HepG2 (cell line): ENCODE measurements around the gene MYO15A. TPM values are rescaled to one million over a fixed set of nuclear protein-coding genes. Genes with fewer than 3 reads are reported as not detected.

Source experiments
- ATAC-seq: fragments of 200-7000 bp; cut with Tn5 transposase; 3 replicates; pipeline ENCODE4 v1.9.1; 2020; ENCODE audit warnings: mild to moderate bottlenecking, moderate library complexity
- BruUV-seq: library from RNA; stranded (reverse); fragments of 400-500 nt; replicated peaks from 2 replicates; lab custom pipeline; 2021; lab: Mats Ljungman, UMichigan
- CTCF ChIA-PET: fragments of 300-600 bp; formaldehyde crosslinking; extraction: SDS; loops from one replicate; lab custom pipeline; 2021; ENCODE audit warnings: low total read pairs, inconsistent platforms, low intra/inter-chr PET ratio; lab: Yijun Ruan, JAX
- POLR2A ChIA-PET: fragments of 350-600 bp; sonication (Branson Sonifier 250); formaldehyde crosslinking; loops from one replicate; lab custom pipeline; 2020; ENCODE audit warnings: antibody characterized with exemption, inconsistent platforms; lab: Yijun Ruan, JAX
- DNase-seq: peaks from one replicate; pipeline ENCODE4 v3.0.0-alpha.2; 2015; ENCODE audit warnings: low spot score
- FAIRE-seq: peaks from 3 replicates; lab custom pipeline; 2011; peaks lifted over from hg19 to GRCh38; lab: Jason Lieb, UNC
- H2AFZ ChIP-seq: one replicate; pipeline ENCODE4 v1.6.1; 2011; ENCODE audit warnings: low read length, inconsistent platforms
- H3K27ac ChIP-seq: fragments of 300-600 bp; 3 replicates; pipeline ENCODE4 v1.8.0; 2011; ENCODE audit warnings: mixed run types, mild to moderate bottlenecking, mixed read lengths, low read length, inconsistent platforms; ENCODE audit not compliant: insufficient read depth; ENCODE audit errors: extremely low read length
- H3K27me3 ChIP-seq, 2 experiments: fragments of 200-600 bp in 1 of 2; 2 replicates in 1 of 2; 3 replicates in 1 of 2; pipeline versions ENCODE4 v1.6.0 to v1.8.0; 2011; ENCODE audit warnings: low read length in 2 of 2, mild to moderate bottlenecking in 2 of 2, moderate library complexity in 2 of 2, inconsistent platforms in 1 of 2; ENCODE audit not compliant: insufficient read depth in 2 of 2, control insufficient read depth in 1 of 2
- H3K36me3 ChIP-seq, 2 experiments: fragments of 200-600 bp in 1 of 2; replicated peaks in 1 of 2; 2 replicates in 1 of 2; 3 replicates in 1 of 2; pipeline versions ENCODE4 v1.5.1 to v1.8.0; 2011; ENCODE audit warnings: low read length in 2 of 2, inconsistent platforms in 1 of 2; ENCODE audit not compliant: insufficient read depth in 2 of 2, control insufficient read depth in 1 of 2
- H3K4me1 ChIP-seq: 2 replicates; pipeline ENCODE4 v1.5.1; 2012; ENCODE audit warnings: low read length, inconsistent platforms; ENCODE audit not compliant: insufficient read depth
- H3K4me2 ChIP-seq: 2 replicates; pipeline ENCODE4 v1.6.0; 2011; ENCODE audit warnings: low read depth, low read length, inconsistent platforms
- H3K4me3 ChIP-seq, 3 experiments: fragments of 200-600 bp in 1 of 3; sonication (generic), shearing (Covaris generic) in 1 of 3; replicated peaks in 1 of 3; 2 replicates each; pipeline ENCODE4 v1.5.1; 2011 to 2016; ENCODE audit warnings: low read length in 3 of 3, inconsistent platforms in 2 of 3, low read depth in 2 of 3, mild to moderate bottlenecking in 2 of 3, control low read depth in 1 of 3, mixed read lengths in 1 of 3; ENCODE audit not compliant: insufficient read depth in 1 of 3
- H3K79me2 ChIP-seq: one replicate; pipeline ENCODE4 v1.6.1; 2011; ENCODE audit warnings: low read length, inconsistent platforms; ENCODE audit not compliant: insufficient read depth
- H3K9ac ChIP-seq: 2 replicates; pipeline ENCODE4 v1.6.0; 2011; ENCODE audit warnings: mild to moderate bottlenecking, low read depth, low read length, inconsistent platforms; ENCODE audit not compliant: insufficient read depth
- H3K9me3 ChIP-seq: 2 replicates; pipeline ENCODE4 v1.5.1; 2012; ENCODE audit warnings: mild to moderate bottlenecking, low read length
- H4K20me1 ChIP-seq: 2 replicates; pipeline ENCODE4 v1.6.0; 2011; ENCODE audit warnings: inconsistent platforms, mild to moderate bottlenecking, low read length, moderate library complexity; ENCODE audit not compliant: insufficient read depth
- CCDC6 ChIP-seq: sonication (generic); formaldehyde crosslinking; IDR thresholded peaks from 2 replicates; pipeline ENCODE4 v1.8.1; 2022; ENCODE audit warnings: mild to moderate bottlenecking, missing genetic modification reagents, moderate library complexity
- DMTF1 ChIP-seq: sonication (generic); formaldehyde crosslinking; IDR thresholded peaks from 2 replicates; pipeline ENCODE4 v1.4.0; 2020; ENCODE audit warnings: mild to moderate bottlenecking, missing genetic modification reagents
- FOXK2 ChIP-seq: fragments of 450-650 bp; IDR thresholded peaks from 2 replicates; pipeline ENCODE4 v1.6.1; 2016
- HNF4G ChIP-seq, 2 experiments: sonication (generic) in 1 of 2; formaldehyde crosslinking in 1 of 2; IDR thresholded peaks; 2 replicates each; pipeline versions ENCODE4 v1.4.0 to v1.6.1; 2011 to 2020; ENCODE audit warnings: borderline replicate concordance in 2 of 2, low read depth in 2 of 2, mild to moderate bottlenecking in 2 of 2, low read length in 1 of 2, missing genetic modification reagents in 1 of 2, moderate library complexity in 1 of 2
- MAFF ChIP-seq: IDR thresholded peaks from 2 replicates; pipeline ENCODE4 v1.6.1; 2011; ENCODE audit warnings: low read depth, low read length, improper control_type of control experiment
- MNT ChIP-seq: fragments of 450-650 bp; IDR thresholded peaks from 2 replicates; pipeline ENCODE4 v1.6.1; 2016
- MZF1 ChIP-seq: sonication (generic); formaldehyde crosslinking; IDR thresholded peaks from 2 replicates; pipeline ENCODE4 v1.8.1; 2023; ENCODE audit warnings: mild to moderate bottlenecking, missing genetic modification reagents, borderline replicate concordance
- NAIF1 ChIP-seq: sonication (generic); formaldehyde crosslinking; IDR thresholded peaks from 2 replicates; pipeline ENCODE4 v1.5.0; 2020; ENCODE audit warnings: mild to moderate bottlenecking, missing genetic modification reagents, borderline replicate concordance
- NFE2L1 ChIP-seq: sonication (generic); formaldehyde crosslinking; IDR thresholded peaks from 2 replicates; pipeline ENCODE4 v1.4.0; 2020; ENCODE audit warnings: missing genetic modification reagents, mild to moderate bottlenecking, borderline replicate concordance
- TFDP2 ChIP-seq: sonication (generic); formaldehyde crosslinking; IDR thresholded peaks from 2 replicates; pipeline ENCODE4 v1.4.0; 2020; ENCODE audit warnings: missing genetic modification reagents
- TSC22D2 ChIP-seq: sonication (generic); formaldehyde crosslinking; IDR thresholded peaks from 2 replicates; pipeline ENCODE4 v1.5.1; 2020; ENCODE audit warnings: missing genetic modification reagents, mild to moderate bottlenecking, borderline replicate concordance
- ZBTB49 ChIP-seq: sonication (generic); formaldehyde crosslinking; IDR thresholded peaks from 2 replicates; pipeline ENCODE4 v1.4.0; 2020; ENCODE audit warnings: missing genetic modification reagents, borderline replicate concordance
- ZFP62 ChIP-seq: sonication (generic); formaldehyde crosslinking; IDR thresholded peaks from 2 replicates; pipeline ENCODE4 v1.4.0; 2020; ENCODE audit warnings: missing genetic modification reagents
- ZNF232 ChIP-seq: sonication (generic); formaldehyde crosslinking; IDR thresholded peaks from 2 replicates; pipeline ENCODE4 v1.4.0; 2020; ENCODE audit warnings: missing genetic modification reagents, borderline replicate concordance
- ZNF354B ChIP-seq: sonication (generic); formaldehyde crosslinking; IDR thresholded peaks from 2 replicates; pipeline ENCODE4 v1.8.0; 2022; ENCODE audit warnings: mild to moderate bottlenecking, missing genetic modification reagents
- ZNF432 ChIP-seq: sonication (generic); formaldehyde crosslinking; IDR thresholded peaks from 2 replicates; pipeline ENCODE4 v1.5.0; 2020; ENCODE audit warnings: missing genetic modification reagents, mild to moderate bottlenecking, borderline replicate concordance
- ZNF713 ChIP-seq: sonication (generic); formaldehyde crosslinking; IDR thresholded peaks from 2 replicates; pipeline ENCODE4 v1.4.0; 2020; ENCODE audit warnings: mild to moderate bottlenecking, missing genetic modification reagents
- ZNF841 ChIP-seq: sonication (generic); formaldehyde crosslinking; IDR thresholded peaks from 2 replicates; pipeline ENCODE4 v1.8.1; 2023; ENCODE audit warnings: missing genetic modification reagents, borderline replicate concordance
- WGBS: methylation state at CpG from one replicate; pipeline ENCODE4 v1.1.6; 2017; ENCODE audit warnings: low lambda C conversion rate; 5-methylcytosine and 5-hydroxymethylcytosine counted together
- in situ Hi-C: cut with HindIII; loops from 2 replicates; pipeline ENCODE4 v1.10.0; 2017; ENCODE audit warnings: low pct_unique_long_range_greater_than_20kb; ENCODE audit not compliant: extremely low pct_ligation_motif_present
- intact Hi-C: fragments of 100-400 bp; cut with micrococcal nuclease; formaldehyde crosslinking; loops from one replicate; pipeline ENCODE4 v1.10.0; 2022; ENCODE audit not compliant: unreplicated experiment
- polyA plus RNA-seq, 8 experiments: library from polyadenylated mRNA; depleted of rRNA in 3 of 8; stranded (reverse) in 7 of 8; unstranded in 1 of 8; fragments of >200 nt; fragmentation: Illumina TruSeq in 4 of 8; extraction: Trizol in 4 of 8; gene quantifications; 2 replicates each; pipeline versions ENCODE4 v1.2.1 to v1.2.3, GENCODE V29; 2011 to 2016; ENCODE audit warnings: low read depth in 4 of 8, missing spikeins in 1 of 8, mixed read lengths in 1 of 8; ENCODE audit not compliant: insufficient read depth in 1 of 8
- total RNA-seq, 5 experiments: library from RNA; depleted of rRNA; stranded (reverse); fragments of >200 nt; fragmentation: Illumina TruSeq; extraction: Trizol; gene quantifications; 2 replicates each; pipeline ENCODE4 v1.2.3, GENCODE V29; 2016; ENCODE audit warnings: low read depth in 1 of 5

Gene MYO15A
- total and polyA plus RNA-seq, 2 of the 13 experiments (the other 11 are each of a cell fraction or from before 2014, with no cell fraction given) = 0.07 to 0.20 TPM

- CTCF ChIA-PET = no interaction called here
- no peak overlapping the region for H2AFZ ChIP-seq
- TF ChIP-seq ZNF432 (CRISPR knock-in tag) = no peak
- no peak for TF ChIP-seq FOXK2
- no peak for TF ChIP-seq MNT
- TF ChIP-seq CCDC6 = no peak
- no peak for TF ChIP-seq NAIF1 (CRISPR knock-in tag)
- no peak for TF ChIP-seq ZNF354B
- TF ChIP-seq ZNF713 (CRISPR knock-in tag) = no peak
- no peak for TF ChIP-seq DMTF1 (CRISPR knock-in tag)
- TF ChIP-seq ZFP62 (CRISPR knock-in tag) = no peak
- no peak for TF ChIP-seq NFE2L1 (CRISPR knock-in tag)
- TF ChIP-seq ZBTB49 (CRISPR knock-in tag) = no peak
- TF ChIP-seq TSC22D2 = no peak
- no peak for TF ChIP-seq TFDP2
- TF ChIP-seq MZF1 (CRISPR knock-in tag) = no peak
- TF ChIP-seq ZNF232 (CRISPR knock-in tag) = no peak
- no peak for TF ChIP-seq MAFF
- TF ChIP-seq HNF4G (IDR thresholded peaks at IDR 0.05; ENCODE audit: borderline replicate concordance, low read depth, low read length) = no peak
- no peak for TF ChIP-seq HNF4G (CRISPR knock-in tag; IDR thresholded peaks at IDR 0.05; ENCODE audit: borderline replicate concordance, low read depth)
- no peak for TF ChIP-seq ZNF841 (CRISPR knock-in tag)
These were observed 49.6 kb downstream of the MYO15A start for GRCh38 chr17:18158022-18158600.

More at GRCh38 chr17:18158022-18158600, 49.6 kb downstream of the MYO15A start:
- no peak for FAIRE-seq
- Histone ChIP-seq H3K36me3 (no peaks in the 10 kb centered on the region), H3K27me3 (peaks cover 2 to 6% of the 10 kb centered on the region in 2 experiments; a peak in 2 of 5 replicates), H3K4me1 (peaks cover 25% of the 10 kb centered on the region), H3K79me2 (no peaks in the 10 kb centered on the region), H3K9me3 (no peaks in the 10 kb centered on the region), H3K4me3 (no peak overlapping the region), H4K20me1 (no peaks in the 10 kb centered on the region), H3K4me2 (no peak overlapping the region), H3K9ac (no peak overlapping the region), H3K27ac (no peak overlapping the region)
- no TSS peak for BruUV-seq
- POLR2A ChIA-PET = no interaction called here
- ATAC-seq = no peak
- intact Hi-C loops (no loop called here), in situ Hi-C loops (no loop called here)
- WGBS = 52% methylated on average over 24 of the region's 26 CpGs
- no peak for DNase-seq
